DND-41 (cell line): Measurements from ENCODE around the gene PTOV1.

Source experiments
- CTCF ChIP-seq: IDR thresholded peaks from 2 replicates; pipeline ENCODE4 v1.5.1; 2012; ENCODE audit warnings: borderline replicate concordance, low read length, moderate library complexity, mild to moderate bottlenecking; ENCODE audit not compliant: poor library complexity, severe bottlenecking; ENCODE audit errors: extremely low read depth
- EZH2 ChIP-seq: IDR thresholded peaks from 3 replicates; pipeline ENCODE4 v1.6.1; 2012; ENCODE audit warnings: borderline replicate concordance, low read depth, mild to moderate bottlenecking, moderate library complexity, low read length, inconsistent platforms; ENCODE audit not compliant: severe bottlenecking

- no peak for TF ChIP-seq CTCF
- TF ChIP-seq EZH2: no peak
These were observed 39.7 kb downstream of the PTOV1 start for GRCh38 chr19:49890349-49891311.
